HCT116 (cell line): Measurements from ENCODE around the gene AQP6. TPM values are rescaled to one million over a fixed set of nuclear protein-coding genes. Genes with fewer than 3 reads are reported as not detected.

ENCODE experiments used
- ATAC-seq: fragments of 200-7000 bp; cut with Tn5 transposase; 2 replicates; pipeline ENCODE4 v1.9.1; 2020; ENCODE audit warnings: mild to moderate bottlenecking, moderate library complexity
- BruUV-seq: library from RNA; stranded (reverse); fragments of 400-500 nt; replicated peaks from 2 replicates; lab custom pipeline; 2021; lab: Mats Ljungman, UMichigan
- CTCF ChIA-PET: fragments of 300-600 bp; sonication (Branson Sonifier 250); formaldehyde crosslinking; loops from one replicate; lab custom pipeline; 2021; ENCODE audit warnings: antibody characterized with exemption; lab: Charles Lee
- POLR2A ChIA-PET: fragments of 300-600, 350-600 bp; sonication (Branson Sonifier 250); formaldehyde crosslinking; loops from one replicate; lab custom pipeline; 2021; ENCODE audit warnings: antibody characterized with exemption; lab: Charles Lee
- RAD21 ChIA-PET, 2 experiments: fragments of 300-600 bp; sonication (Branson Sonifier 250); formaldehyde crosslinking; loops; one replicate each; lab custom pipeline; 2023; ENCODE audit warnings: low total read pairs in 2 of 2; ENCODE audit not compliant: uncharacterized antibody in 2 of 2, unreplicated experiment in 2 of 2, low non-redundant PET in 1 of 2; lab: Charles Lee
- DNase-seq: peaks from one replicate; pipeline ENCODE4 v3.0.0-alpha.2; 2010; ENCODE audit warnings: low read depth, low spot score
- H2AFZ ChIP-seq: fragments of 200-600 bp; shearing (Covaris generic), sonication (generic); 2 replicates; pipeline ENCODE4 v1.6.1; 2017; ENCODE audit warnings: low read depth, mixed run types, mixed read lengths, antibody characterized with exemption, low read length; ENCODE audit not compliant: poor library complexity, severe bottlenecking
- H3K27ac ChIP-seq: 2 replicates; pipeline ENCODE4 v1.5.1; 2012; ENCODE audit warnings: low read depth, low read length
- H3K27me3 ChIP-seq: fragments of 200-600 bp; sonication (generic); 2 replicates; pipeline ENCODE4 v1.6.1; 2016; ENCODE audit warnings: mixed run types, low read length, mixed read lengths; ENCODE audit not compliant: insufficient read depth
- H3K36me3 ChIP-seq, 2 experiments: fragments of 200-500 bp in 1 of 2; fragments of 200-600 bp in 1 of 2; sonication (Bioruptor generic) in 1 of 2; sonication (generic) in 1 of 2; 2 replicates each; pipeline versions ENCODE4 v1.5.1 to v1.6.1; 2014 to 2016; ENCODE audit warnings: low read length in 2 of 2, inconsistent platforms in 1 of 2, mixed read lengths in 1 of 2, mixed run types in 1 of 2; ENCODE audit not compliant: insufficient read depth in 2 of 2, control insufficient read depth in 1 of 2
- H3K4me1 ChIP-seq, 2 experiments: fragments of 200-600 bp in 1 of 2; sonication (generic) in 1 of 2; 2 replicates each; pipeline versions ENCODE4 v1.5.1 to v1.6.1; 2012 to 2017; ENCODE audit warnings: low read length in 2 of 2, inconsistent platforms in 1 of 2, mild to moderate bottlenecking in 1 of 2, mixed read lengths in 1 of 2, mixed run types in 1 of 2, moderate library complexity in 1 of 2; ENCODE audit not compliant: insufficient read depth in 2 of 2, control insufficient read depth in 1 of 2
- H3K4me2 ChIP-seq: fragments of 200-600 bp; sonication (generic); 2 replicates; pipeline ENCODE4 v1.6.1; 2017; ENCODE audit warnings: mixed run types, low read length, mixed read lengths
- H3K4me3 ChIP-seq, 2 experiments: fragments of 200-600 bp in 1 of 2; sonication (generic) in 1 of 2; replicated peaks in 1 of 2; 2 replicates each; pipeline ENCODE4 v1.5.1; 2011 to 2016; ENCODE audit warnings: low read length in 2 of 2, control low read depth in 1 of 2, low read depth in 1 of 2, mild to moderate bottlenecking in 1 of 2, mixed read lengths in 1 of 2, mixed run types in 1 of 2
- H3K79me2 ChIP-seq: fragments of 200-600 bp; sonication (generic); 2 replicates; pipeline ENCODE4 v1.6.1; 2017; ENCODE audit warnings: mild to moderate bottlenecking, mixed run types, low read length, moderate library complexity, mixed read lengths; ENCODE audit not compliant: insufficient read depth
- H3K9ac ChIP-seq: fragments of 200-600 bp; sonication (generic); 2 replicates; pipeline ENCODE4 v1.6.1; 2016; ENCODE audit warnings: low read length, mixed read lengths
- H3K9me2 ChIP-seq: fragments of 200-600 bp; sonication (generic), shearing (Covaris generic); 2 replicates; pipeline ENCODE4 v1.6.1; 2017; ENCODE audit warnings: mixed run types, mild to moderate bottlenecking, moderate library complexity; ENCODE audit not compliant: insufficient read depth
- H3K9me3 ChIP-seq, 2 experiments: fragments of 200-500 bp in 1 of 2; fragments of 200-600 bp in 1 of 2; sonication (Bioruptor generic) in 1 of 2; sonication (generic) in 1 of 2; 2 replicates each; pipeline ENCODE4 v1.6.1; 2014 to 2017; ENCODE audit warnings: low read length in 2 of 2, mixed read lengths in 2 of 2, inconsistent platforms in 1 of 2, low read depth in 1 of 2, mild to moderate bottlenecking in 1 of 2, mixed run types in 1 of 2, moderate library complexity in 1 of 2; ENCODE audit not compliant: control insufficient read depth in 1 of 2, insufficient read depth in 1 of 2
- H4K20me1 ChIP-seq: fragments of 200-600 bp; sonication (generic), shearing (Covaris generic); 2 replicates; pipeline ENCODE4 v1.6.1; 2017; ENCODE audit warnings: mixed run types, mild to moderate bottlenecking, moderate library complexity; ENCODE audit not compliant: insufficient read depth
- ATF3 ChIP-seq: IDR thresholded peaks from 2 replicates; pipeline ENCODE4 v1.6.1; 2012
- CBX3 ChIP-seq: IDR thresholded peaks from 2 replicates; pipeline ENCODE4 v1.6.1; 2012; ENCODE audit warnings: low read depth
- MAX ChIP-seq: IDR thresholded peaks from 2 replicates; pipeline ENCODE4 v1.6.1; 2012
- POLR2A ChIP-seq: IDR thresholded peaks from 2 replicates; pipeline ENCODE4 v1.7.0; 2011; ENCODE audit warnings: borderline replicate concordance; ENCODE audit not compliant: insufficient read depth, insufficient read length; ENCODE audit errors: extremely low read depth
- POLR2AphosphoS5 ChIP-seq: IDR thresholded peaks from 2 replicates; pipeline ENCODE4 v1.6.1; 2011; ENCODE audit warnings: mild to moderate bottlenecking, low read depth, low read length, moderate library complexity
- RAD21 ChIP-seq: IDR thresholded peaks from 2 replicates; pipeline ENCODE4 v1.6.1; 2012; ENCODE audit warnings: low read depth, mild to moderate bottlenecking
- REST ChIP-seq: IDR thresholded peaks from 2 replicates; pipeline ENCODE4 v1.6.1; 2012; ENCODE audit warnings: low read depth
- SIN3A ChIP-seq: IDR thresholded peaks from 2 replicates; pipeline ENCODE4 v1.6.1; 2012; ENCODE audit warnings: low read depth
- SP1 ChIP-seq: IDR thresholded peaks from 2 replicates; pipeline ENCODE4 v1.6.1; 2012; ENCODE audit warnings: low read depth
- SRF ChIP-seq: IDR thresholded peaks from 2 replicates; pipeline ENCODE4 v1.6.1; 2012; ENCODE audit warnings: low read depth
- TCF7L2 ChIP-seq: IDR thresholded peaks from 2 replicates; pipeline ENCODE4 v1.7.0; 2011; ENCODE audit warnings: borderline replicate concordance, inconsistent platforms; ENCODE audit not compliant: insufficient read depth, insufficient read length; ENCODE audit errors: extremely low read depth
- YY1 ChIP-seq: IDR thresholded peaks from 2 replicates; pipeline ENCODE4 v1.6.1; 2011; ENCODE audit warnings: low read length, low read depth, moderate library complexity, mild to moderate bottlenecking; ENCODE audit not compliant: insufficient replicate concordance; ENCODE audit errors: extremely low read depth
- ZBTB33 ChIP-seq: IDR thresholded peaks from 2 replicates; pipeline ENCODE4 v1.6.1; 2011; ENCODE audit warnings: mild to moderate bottlenecking, low read length, moderate library complexity; ENCODE audit not compliant: insufficient replicate concordance; ENCODE audit errors: extremely low read depth
- ZFX ChIP-seq: fragments of 450-650 bp; IDR thresholded peaks from 2 replicates; pipeline ENCODE4 v1.6.1; 2017
- ZNF274 ChIP-seq: fragments of 200-500 bp; sonication (Bioruptor generic); IDR thresholded peaks from 2 replicates; pipeline ENCODE4 v1.6.1; 2014; ENCODE audit warnings: mild to moderate bottlenecking, low read depth, low read length, inconsistent platforms
- intact Hi-C: fragments of 100-400 bp; cut with micrococcal nuclease; formaldehyde crosslinking; loops from 2 replicates; pipeline ENCODE4 v1.10.0; 2022
- total RNA-seq: library from RNA; stranded (reverse); gene quantifications from one replicate; pipeline ENCODE4 v1.2.1, GENCODE V29; 2021; ENCODE audit not compliant: unreplicated experiment

AQP6 gene
- total RNA-seq, 1 experiment from 2014 or later = not detected

GRCh38 chr12:49932533-49933130 lies 40.1 kb upstream of the AQP6 start:
- no peak overlapping the region for H3K4me3 ChIP-seq
- no peaks in the 10 kb centered on the region; a peak in 1 of 4 replicates for H3K4me1 ChIP-seq
- no peak overlapping the region for H2AFZ ChIP-seq
- H3K79me2 ChIP-seq = no peaks in the 10 kb centered on the region
- no peak for ATAC-seq
- intact Hi-C loops = no loop called here
- no peaks in the 10 kb centered on the region for H3K9me2 ChIP-seq
- H3K27me3 ChIP-seq = no peaks in the 10 kb centered on the region
- ChIA-PET POLR2A (no interaction called here), CTCF (interaction anchor here (8.3 kb wide), 1 partner anchor 13 kb away, joined by 44 read pairs; no protein-coding TSS in a partner anchor), RAD21 (no interaction called here)
- no peak for TF ChIP-seq RAD21
- TF ChIP-seq SIN3A = no peak
- no peak for TF ChIP-seq MAX
- TF ChIP-seq ZNF274 = no peak
- no peak for TF ChIP-seq SP1
- no peak for TF ChIP-seq ZFX
- TF ChIP-seq TCF7L2 = no peak
- TF ChIP-seq CBX3 = no peak
- no peak for TF ChIP-seq YY1
- TF ChIP-seq REST = no peak
- no peak for TF ChIP-seq SRF
- TF ChIP-seq ZBTB33 = no peak
- no peak for TF ChIP-seq POLR2AphosphoS5
- no peak for TF ChIP-seq ATF3
- no peak for TF ChIP-seq POLR2A
- H3K9me3 ChIP-seq = no peaks in the 10 kb centered on the region
- no peak overlapping the region for H3K27ac ChIP-seq
- no peak overlapping the region for H3K9ac ChIP-seq
- H3K36me3 ChIP-seq = no peaks in the 10 kb centered on the region
- DNase-seq = no peak
- no peaks in the 10 kb centered on the region for H4K20me1 ChIP-seq
- BruUV-seq = no TSS peak
- H3K4me2 ChIP-seq = no peak overlapping the region
